ENCODE results near the gene F3.

Gene F3

GRCh38 chr1:94486990-94487389, 54.6 kb downstream of the F3 start:
- no peak for TF ChIP-seq ZNF274 (IDR thresholded peaks at IDR 0.05; ENCODE audit: low read depth, low read length)
- H3K4me3 ChIP-seq (ENCODE audit: low read length): no peak overlapping the region

- no peak overlapping the region for H3K4me3 ChIP-seq (ENCODE audit: low read length)
- TF ChIP-seq ZNF274 (IDR thresholded peaks at IDR 0.05; ENCODE audit: low read depth, low read length): no peak
Observed at GRCh38 chr1:94481473-94481933, 60.1 kb downstream of the F3 start.

GRCh38 chr1:94479682-94480081, 61.9 kb downstream of the F3 start:
- no peak overlapping the region for H3K4me3 ChIP-seq (ENCODE audit: low read length)
- no peak for TF ChIP-seq ZNF274 (IDR thresholded peaks at IDR 0.05; ENCODE audit: low read depth, low read length)

Data from GM08714 (cell line).